ENCODE measurements around the gene HLA-DQB2. TPM values are rescaled to one million over a fixed set of nuclear protein-coding genes. Genes with fewer than 3 reads are reported as not detected.

HLA-DQB2 gene
- total and polyA plus RNA-seq, 10 of the 15 experiments (the other 5 are each of a cell fraction or from before 2014, with no cell fraction given) = 0.28 to 27.1 (median 8.0) TPM

GRCh38 chr6:32792901-32793435, 29.6 kb upstream of the HLA-DQB2 start (continued):
- TF ChIP-seq ZBTB11 (CRISPR knock-in tag; IDR thresholded peaks at IDR 0.05) = no peak
- TF ChIP-seq POU2F2 (IDR thresholded peaks at IDR 0.05; ENCODE audit: borderline replicate concordance, low read depth, low read length) = no peak
- TF ChIP-seq, protein P1, sequence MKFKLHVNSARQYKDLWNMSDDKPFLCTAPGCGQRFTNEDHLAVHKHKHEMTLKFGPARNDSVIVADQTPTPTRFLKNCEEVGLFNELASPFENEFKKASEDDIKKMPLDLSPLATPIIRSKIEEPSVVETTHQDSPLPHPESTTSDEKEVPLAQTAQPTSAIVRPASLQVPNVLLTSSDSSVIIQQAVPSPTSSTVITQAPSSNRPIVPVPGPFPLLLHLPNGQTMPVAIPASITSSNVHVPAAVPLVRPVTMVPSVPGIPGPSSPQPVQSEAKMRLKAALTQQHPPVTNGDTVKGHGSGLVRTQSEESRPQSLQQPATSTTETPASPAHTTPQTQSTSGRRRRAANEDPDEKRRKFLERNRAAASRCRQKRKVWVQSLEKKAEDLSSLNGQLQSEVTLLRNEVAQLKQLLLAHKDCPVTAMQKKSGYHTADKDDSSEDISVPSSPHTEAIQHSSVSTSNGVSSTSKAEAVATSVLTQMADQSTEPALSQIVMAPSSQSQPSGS (IDR thresholded peaks at IDR 0.05; ENCODE audit: low read length) = no peak
- TF ChIP-seq SREBF2 (IDR thresholded peaks at IDR 0.05; ENCODE audit: low read length) = no peak
- TF ChIP-seq CHD2 (IDR thresholded peaks at IDR 0.05; ENCODE audit: borderline replicate concordance, low read depth, low read length) = no peak
- TF ChIP-seq, protein P2, sequence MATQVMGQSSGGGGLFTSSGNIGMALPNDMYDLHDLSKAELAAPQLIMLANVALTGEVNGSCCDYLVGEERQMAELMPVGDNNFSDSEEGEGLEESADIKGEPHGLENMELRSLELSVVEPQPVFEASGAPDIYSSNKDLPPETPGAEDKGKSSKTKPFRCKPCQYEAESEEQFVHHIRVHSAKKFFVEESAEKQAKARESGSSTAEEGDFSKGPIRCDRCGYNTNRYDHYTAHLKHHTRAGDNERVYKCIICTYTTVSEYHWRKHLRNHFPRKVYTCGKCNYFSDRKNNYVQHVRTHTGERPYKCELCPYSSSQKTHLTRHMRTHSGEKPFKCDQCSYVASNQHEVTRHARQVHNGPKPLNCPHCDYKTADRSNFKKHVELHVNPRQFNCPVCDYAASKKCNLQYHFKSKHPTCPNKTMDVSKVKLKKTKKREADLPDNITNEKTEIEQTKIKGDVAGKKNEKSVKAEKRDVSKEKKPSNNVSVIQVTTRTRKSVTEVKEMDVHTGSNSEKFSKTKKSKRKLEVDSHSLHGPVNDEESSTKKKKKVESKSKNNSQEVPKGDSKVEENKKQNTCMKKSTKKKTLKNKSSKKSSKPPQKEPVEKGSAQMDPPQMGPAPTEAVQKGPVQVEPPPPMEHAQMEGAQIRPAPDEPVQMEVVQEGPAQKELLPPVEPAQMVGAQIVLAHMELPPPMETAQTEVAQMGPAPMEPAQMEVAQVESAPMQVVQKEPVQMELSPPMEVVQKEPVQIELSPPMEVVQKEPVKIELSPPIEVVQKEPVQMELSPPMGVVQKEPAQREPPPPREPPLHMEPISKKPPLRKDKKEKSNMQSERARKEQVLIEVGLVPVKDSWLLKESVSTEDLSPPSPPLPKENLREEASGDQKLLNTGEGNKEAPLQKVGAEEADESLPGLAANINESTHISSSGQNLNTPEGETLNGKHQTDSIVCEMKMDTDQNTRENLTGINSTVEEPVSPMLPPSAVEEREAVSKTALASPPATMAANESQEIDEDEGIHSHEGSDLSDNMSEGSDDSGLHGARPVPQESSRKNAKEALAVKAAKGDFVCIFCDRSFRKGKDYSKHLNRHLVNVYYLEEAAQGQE (IDR thresholded peaks at IDR 0.05; ENCODE audit: low read depth, low read length) = no peak

All from GM12878 (cell line).